ENCODE measurements around the gene RSU1.

The RSU1 gene

DNA sequence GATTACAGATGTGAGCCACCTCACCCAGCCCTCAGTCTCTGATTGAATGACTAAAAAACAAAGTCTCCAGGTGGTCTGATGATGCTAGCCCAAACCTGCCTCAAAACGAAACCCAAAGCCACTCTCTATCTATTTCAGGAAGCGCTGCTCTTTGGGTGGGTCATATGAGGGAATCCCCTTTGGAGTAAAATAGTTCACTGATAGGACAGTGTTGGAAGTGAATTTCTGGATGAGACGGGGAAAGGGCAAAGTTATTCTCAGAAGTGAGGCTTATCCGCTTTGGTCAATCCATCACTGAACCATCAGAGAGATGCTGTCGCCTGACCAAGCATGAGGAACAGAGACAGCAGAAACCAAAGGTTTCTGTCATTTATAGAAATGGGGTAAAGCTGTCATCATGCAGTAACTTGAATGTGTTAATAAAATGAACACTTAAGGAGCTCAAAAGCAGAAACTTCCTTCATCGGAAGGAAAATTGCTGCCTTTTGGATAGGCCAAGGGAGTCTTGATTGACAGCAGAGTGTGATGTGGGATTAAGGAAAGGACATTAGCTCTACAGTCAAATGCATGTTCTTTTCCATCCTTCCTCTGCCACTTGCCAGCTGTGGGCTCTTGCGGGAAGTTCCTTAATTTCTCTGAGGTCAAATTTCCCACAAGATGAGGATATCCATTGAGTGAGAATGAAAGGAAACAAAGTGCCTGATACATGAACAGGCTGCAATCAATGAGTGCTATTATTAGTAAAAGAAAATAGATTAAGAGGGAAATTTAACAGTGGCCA lies 230.7 kb downstream of the RSU1 start:
- no peak for DNase-seq

DNA sequence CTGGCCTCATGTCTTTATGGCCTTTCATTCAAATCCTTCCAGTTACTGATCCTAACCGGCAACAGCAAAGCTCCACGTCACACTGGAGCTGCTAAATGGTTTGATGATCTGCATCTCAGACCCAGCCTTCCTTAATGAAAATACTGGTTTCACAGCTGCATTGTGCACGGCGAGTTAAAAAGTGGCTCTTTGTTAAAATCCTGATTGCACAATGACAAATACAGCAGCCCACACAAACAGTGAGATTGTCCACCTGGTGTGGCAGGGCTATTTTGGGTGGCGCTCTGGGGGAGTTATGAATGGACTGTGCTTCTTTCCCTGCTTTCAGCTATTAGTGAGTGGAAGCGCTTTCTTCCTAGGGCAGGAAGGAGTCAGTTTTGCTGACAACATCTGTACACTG lies 232.1 kb downstream of the RSU1 start:
- DNase-seq: no peak

DNA sequence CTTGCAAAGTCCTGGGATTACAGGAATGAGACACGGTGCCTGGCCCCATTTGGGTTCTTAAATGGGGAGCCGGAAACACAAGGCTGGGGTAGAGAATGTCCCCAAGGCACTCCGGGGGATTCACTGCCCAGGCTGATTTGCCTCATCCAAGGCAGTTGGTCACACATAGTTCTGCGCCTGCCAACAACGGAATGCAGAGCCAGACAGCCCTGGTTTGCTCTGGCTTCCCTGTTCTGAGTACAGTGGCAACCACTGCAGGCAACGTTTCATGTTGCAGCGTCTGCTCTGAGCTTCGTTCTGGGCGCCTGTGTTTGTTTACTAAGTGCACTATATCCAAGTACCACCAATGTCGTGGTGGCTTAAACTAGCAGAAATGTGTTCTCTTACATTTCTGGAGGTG lies 233.8 kb downstream of the RSU1 start:
- DNase-seq: no peak

DNA sequence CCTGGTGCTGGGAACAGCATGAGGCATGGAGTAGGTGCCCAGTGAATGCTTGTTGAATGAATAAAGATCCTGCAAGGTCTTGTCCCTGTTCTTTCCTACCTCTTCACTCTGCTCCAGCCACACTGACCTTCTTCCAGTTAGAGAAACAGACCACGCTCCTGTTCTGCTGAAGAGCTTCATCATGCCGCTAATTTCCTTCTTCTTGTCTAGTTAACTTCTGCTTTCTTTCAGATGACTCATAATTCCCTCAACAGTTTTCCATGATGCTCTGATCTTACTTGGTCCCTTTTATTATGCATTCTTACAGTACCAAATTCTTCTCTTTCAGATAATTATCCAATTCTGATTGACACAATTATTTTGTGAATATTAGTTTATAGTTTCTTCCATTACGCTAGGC lies 236.0 kb downstream of the RSU1 start:
- DNase-seq: no peak

DNA sequence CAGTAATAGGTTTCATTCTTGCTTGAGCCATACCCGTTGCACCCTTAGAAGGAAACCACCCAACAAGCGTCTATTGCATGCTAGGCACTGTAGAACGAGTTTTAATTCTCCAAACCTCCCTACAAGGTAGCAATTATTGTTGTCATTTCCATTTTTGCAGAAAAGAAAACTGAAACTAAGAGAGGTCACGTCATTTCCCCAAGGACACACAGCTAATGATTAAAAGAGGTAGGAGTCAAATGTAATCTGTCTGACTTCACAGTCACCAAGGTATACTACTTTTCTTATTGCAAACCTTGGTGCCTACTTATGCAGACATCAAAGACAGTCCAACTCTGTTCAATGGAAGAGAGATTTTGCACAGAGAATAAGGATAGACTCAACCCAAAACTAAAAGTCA lies 246.5 kb downstream of the RSU1 start:
- DNase-seq: no peak

DNA sequence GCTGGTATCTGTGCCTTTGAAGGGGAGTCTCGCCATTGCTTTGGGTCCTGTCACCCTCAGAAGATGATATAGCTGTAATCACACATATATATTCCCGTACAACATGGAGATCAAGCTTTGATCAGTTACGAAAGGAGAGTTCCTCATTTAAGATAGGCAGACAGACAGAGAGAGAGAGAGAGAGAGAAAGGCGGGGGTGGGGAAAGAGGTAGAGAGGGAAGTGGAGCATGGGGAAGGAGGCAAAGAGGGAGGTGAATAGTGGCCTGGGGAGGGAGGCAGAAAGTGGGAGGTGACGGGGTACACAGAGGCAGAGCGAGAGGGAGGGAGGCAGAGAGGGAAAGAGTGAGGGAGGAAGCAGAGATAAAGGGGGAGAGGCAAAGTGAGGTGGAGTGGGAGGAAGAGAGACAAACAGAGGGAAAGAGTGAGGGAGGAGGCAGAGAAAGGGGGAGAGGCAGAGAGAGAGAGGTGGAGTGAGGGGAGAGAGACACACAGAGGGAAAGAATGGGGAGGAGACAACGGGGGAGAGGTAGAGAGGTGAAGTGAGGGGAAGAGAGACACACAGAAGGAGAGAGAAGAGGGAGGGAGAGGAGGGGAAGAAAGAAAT lies 250.9 kb downstream of the RSU1 start:
- no peak for DNase-seq

DNA sequence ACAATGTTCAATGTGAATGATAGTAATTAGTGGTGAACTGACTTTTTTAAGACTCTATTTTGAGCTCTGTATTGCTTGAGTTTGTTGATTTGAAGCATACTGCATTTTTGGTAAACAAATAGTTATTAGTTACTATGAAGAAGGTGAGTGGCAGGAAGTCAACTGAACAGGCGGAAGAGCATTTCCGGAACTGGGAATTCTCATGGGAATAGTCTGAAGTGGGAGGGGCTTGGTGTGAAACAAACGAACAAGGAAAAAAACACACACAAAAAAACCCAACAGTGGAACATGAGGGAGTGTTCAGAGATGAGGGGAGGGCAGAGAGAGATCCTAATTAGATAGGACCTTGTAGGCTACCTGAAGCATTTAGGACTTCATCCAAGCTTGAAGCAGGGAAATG lies 251.6 kb downstream of the RSU1 start:
- no peak for DNase-seq

DNA sequence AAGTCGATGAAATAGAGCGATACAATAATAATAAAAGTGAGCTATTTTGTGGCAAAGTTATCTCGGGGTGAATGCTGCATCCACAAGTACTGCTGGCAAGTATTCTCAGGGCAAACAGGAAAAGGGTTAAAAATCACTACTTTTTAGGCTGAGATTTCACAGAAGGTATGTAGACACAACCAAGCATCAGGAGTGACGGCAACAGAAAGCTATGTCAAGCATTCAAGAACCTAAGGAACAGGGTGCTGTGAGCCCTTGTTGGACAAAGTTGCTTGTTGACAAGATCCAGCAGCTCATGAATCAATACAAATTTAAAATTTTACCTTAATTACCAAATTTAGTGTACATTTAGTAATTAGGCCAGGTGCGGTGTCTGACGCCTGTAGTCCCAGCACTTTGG lies 254.3 kb downstream of the RSU1 start:
- no peak for DNase-seq

DNA sequence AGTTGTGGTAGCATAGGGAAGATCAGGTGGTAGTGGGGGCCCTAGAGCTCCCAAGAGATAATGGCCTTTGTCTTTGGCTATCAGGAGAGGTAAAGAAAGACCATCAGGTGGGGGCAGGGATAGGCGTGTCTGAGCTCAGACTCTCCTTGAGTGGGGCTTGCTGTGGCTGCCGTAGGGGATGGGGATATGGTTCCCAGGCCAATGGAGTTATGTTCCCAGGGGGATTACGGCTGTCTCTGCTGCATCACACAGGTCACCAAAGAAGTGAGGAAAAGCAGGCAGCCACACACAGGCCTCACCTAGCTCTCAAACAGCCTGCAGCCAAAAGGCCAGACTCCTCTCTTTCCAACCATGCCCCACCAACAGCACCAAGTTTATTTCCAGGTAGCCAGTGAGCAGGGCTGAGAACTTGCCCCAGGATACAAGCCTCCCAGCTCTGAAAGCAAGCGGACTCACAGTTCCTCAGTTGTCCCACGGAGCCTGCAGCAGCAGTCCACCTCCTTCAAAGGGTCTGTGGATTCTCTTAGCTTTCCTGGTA lies 257.9 kb downstream of the RSU1 start:
- no peak for DNase-seq

DNA sequence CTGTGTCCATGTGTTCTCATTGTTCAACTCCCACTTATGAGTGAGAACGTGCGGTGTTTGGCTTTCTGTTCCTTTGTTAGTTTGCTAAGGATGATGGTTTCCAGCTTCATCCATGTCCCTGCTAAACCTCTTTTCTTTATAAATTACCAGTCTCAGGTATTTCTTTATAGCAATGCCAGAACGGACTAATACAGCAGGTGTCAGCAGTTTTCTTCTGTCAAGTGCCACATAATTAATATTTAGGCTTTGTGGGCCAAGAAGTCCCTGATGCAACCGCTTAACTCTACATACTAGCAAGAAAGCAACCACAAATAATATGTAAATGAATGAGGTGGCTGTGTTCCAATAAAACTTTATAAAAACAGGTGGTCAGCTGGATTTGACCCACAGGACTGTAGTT lies 269.3 kb downstream of the RSU1 start:
- DNase-seq: no peak

DNA sequence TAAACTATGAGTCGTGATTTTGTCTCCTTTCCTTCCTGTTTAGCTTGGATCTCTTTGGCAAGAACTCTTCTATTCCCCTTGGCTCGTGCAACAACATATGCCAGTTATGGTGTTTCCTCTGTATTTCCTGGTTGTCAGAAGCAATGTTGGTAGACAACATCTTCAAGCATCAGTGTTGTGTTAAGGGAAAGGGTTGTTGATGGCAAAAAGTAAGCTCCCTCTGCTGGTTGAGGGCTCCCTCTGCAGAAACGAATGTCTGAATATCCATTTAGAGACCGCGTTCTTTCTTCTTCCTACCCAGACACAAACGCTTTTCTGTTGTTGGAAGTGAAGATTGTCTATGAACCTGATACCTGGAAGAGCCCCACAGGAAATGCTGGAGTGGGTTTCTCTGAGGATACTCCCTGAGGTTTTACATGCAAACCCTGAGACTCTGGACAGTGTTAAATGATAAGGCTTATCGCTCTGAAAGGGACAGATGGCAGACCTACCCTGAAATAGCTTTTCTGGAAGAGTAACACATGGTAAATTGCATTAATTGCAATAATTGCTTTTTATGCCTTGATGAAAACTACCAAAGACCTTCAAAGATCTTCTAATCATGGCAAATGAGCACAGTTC lies 272.0 kb downstream of the RSU1 start:
- peak; percentile 26 for DNase-seq

DNA sequence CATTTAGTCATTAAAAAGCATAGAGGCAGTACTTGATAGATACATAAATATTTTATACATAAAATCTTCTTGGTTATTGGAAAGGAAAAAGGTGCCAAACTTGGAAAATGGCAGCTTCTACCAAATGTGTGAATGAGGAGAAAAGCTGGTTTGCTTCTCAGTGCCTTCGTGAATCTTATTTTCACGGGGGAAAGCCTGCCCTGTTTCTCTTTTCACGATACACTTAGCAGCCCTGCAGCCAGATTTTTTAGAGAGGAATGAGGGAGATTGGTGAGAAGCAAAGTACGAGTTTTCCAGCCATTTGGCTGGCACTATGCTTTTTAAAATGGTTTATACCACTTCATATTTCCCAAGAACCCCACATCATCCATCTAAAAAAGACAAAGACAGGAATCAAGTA lies 272.6 kb downstream of the RSU1 start:
- no peak for DNase-seq

DNA sequence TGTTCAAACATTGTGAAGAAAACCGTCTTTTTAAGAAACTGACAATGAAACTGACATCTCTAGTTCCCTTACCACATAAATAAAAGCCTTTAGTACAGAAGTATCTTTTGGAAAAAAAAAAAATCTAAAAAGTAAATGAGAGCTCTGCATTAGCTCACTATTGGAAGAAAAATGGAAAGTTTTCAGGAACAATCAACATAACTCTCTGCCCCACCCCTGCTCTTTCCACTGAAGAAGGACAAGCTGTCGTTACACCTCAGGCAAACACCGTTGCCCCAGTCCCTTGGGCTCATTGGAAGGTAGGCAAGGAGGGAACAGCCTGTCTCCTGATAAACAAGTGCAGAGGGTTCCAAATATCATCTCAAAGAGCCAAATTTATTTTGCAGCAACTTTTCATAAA lies 273.1 kb downstream of the RSU1 start:
- DNase-seq: no peak
